C4-2B (cell line): ENCODE data around the gene PRKCB.

ENCODE experiments used
- CTCF ChIP-seq: fragments of 450-650 bp; conservative IDR thresholded peaks from 2 replicates; pipeline ENCODE4 v1.5.1; 2017; ENCODE audit warnings: mild to moderate bottlenecking
- ZFX ChIP-seq: fragments of 450-650 bp; IDR thresholded peaks from 2 replicates; pipeline ENCODE4 v1.6.1; 2017

DNA sequence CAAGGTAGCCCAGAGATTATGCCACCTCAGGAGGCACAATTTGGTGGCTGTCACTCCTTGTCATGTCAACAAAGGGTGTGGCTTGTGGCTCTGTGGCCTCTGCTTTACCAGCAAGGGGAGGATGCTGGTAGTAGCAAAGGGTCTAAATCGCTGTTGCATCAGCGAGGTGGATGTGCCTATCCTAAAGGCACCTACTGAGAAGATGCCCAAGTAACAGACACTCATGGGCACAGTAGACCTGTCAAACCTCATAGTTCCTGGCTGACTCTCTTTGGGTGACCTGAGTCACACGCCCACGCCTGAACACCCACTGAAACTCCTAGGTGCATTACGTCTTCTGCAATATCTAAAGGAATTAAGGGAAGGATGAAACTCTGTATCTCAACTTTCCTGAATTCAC, 139.5 kb downstream of the PRKCB start:
- TF ChIP-seq CTCF (no peak), ZFX (no peak)
